Measurements from ENCODE around the gene CMSS1. TPM values are rescaled to one million over a fixed set of nuclear protein-coding genes. Genes with fewer than 3 reads are reported as not detected.

CMSS1 gene
- total and polyA plus RNA-seq, 2 donors (not counting 1 experiment from before 2014, with no cell fraction given): 7.3 to 22.8 TPM

GRCh38 chr3:99902091-99902490 is 84.4 kb downstream of the CMSS1 start:
- Histone ChIP-seq H3K79me2 (ENCODE audit: control insufficient read depth, insufficient read depth, low read length) (peaks cover 6% of the 10 kb centered on the region), H4K20me1 (ENCODE audit: control insufficient read depth, insufficient read depth, low read length, poor library complexity, severe bottlenecking) (no peaks in the 10 kb centered on the region), H3K27ac (ENCODE audit: low read length in 2 of 2) (no peak overlapping the region), H3K9me3 (ENCODE audit: control extremely low read depth in 1 of 3, control insufficient read depth in 2 of 3, insufficient read depth in 1 of 3, low read length in 2 of 3) (no peaks in the 10 kb centered on the region), H3K36me3 (replicated peaks in 1 of 2; ENCODE audit: control extremely low read depth in 1 of 2, control insufficient read depth in 1 of 2, extremely low read depth in 1 of 2, insufficient read depth in 2 of 2, low read length in 1 of 2) (no peaks in the 10 kb centered on the region), H3K4me3 (ENCODE audit: control extremely low read depth in 1 of 5, extremely low read depth in 1 of 5, insufficient read depth in 1 of 5, low read depth in 2 of 5, low read length in 4 of 5) (no peak overlapping the region), H3K9ac (ENCODE audit: low read length) (no peak overlapping the region), H3K4me2 (replicated peaks; ENCODE audit: low read depth, low read length, poor library complexity, severe bottlenecking) (no peak overlapping the region), H3K27me3 (replicated peaks in 1 of 4; ENCODE audit: control extremely low read depth in 1 of 4, control insufficient read depth in 3 of 4, insufficient read depth in 4 of 4, low read length in 3 of 4) (no peaks in the 10 kb centered on the region), H3K4me1 (ENCODE audit: control insufficient read depth in 2 of 2, insufficient read depth in 2 of 2, low read length in 2 of 2) (peaks cover 0 to 5% of the 10 kb centered on the region in 2 donors), H2AFZ (ENCODE audit: insufficient read depth, low read depth, low read length, poor library complexity, severe bottlenecking) (no peak overlapping the region)
- no peaks in the 10 kb centered on the region for H3K27me3 Mint-ChIP-seq
- peaks cover 12% of the 10 kb centered on the region for H3K4me1 Mint-ChIP-seq
- TF ChIP-seq CTCF (IDR thresholded peaks at IDR 0.05) (no peak), EZH2 (IDR thresholded peaks at IDR 0.05; ENCODE audit: borderline replicate concordance, insufficient read depth, low read depth, low read length, poor library complexity, severe bottlenecking) (no peak)
- CTCF ChIA-PET: interaction anchor here (0.6 kb wide), 1 partner anchor 70 kb away, joined by 3 read pairs; no protein-coding TSS in a partner anchor
- intact Hi-C loops (cut with micrococcal nuclease): no loop called here
- no peak overlapping the region for H3K27ac Mint-ChIP-seq
- WGBS (ENCODE audit: insufficient coverage): 100% methylated on average over 1 of the region's 1 CpG
- DNase-seq (no peak), ATAC-seq (ENCODE audit: low read depth) (no peak)
- H3K9me3 Mint-ChIP-seq (ENCODE audit: insufficient read depth): no peaks in the 10 kb centered on the region
- POLR2A ChIA-PET: no interaction called here
- H3K4me3 Mint-ChIP-seq: no peak overlapping the region

- H3K4me1 Mint-ChIP-seq: peaks cover 10% of the 10 kb centered on the region
- Histone ChIP-seq H3K4me3 (ENCODE audit: control extremely low read depth in 1 of 5, extremely low read depth in 1 of 5, insufficient read depth in 1 of 5, low read depth in 2 of 5, low read length in 4 of 5) (no peak overlapping the region), H3K4me2 (replicated peaks; ENCODE audit: low read depth, low read length, poor library complexity, severe bottlenecking) (no peak overlapping the region), H3K9ac (ENCODE audit: low read length) (no peak overlapping the region), H3K36me3 (replicated peaks in 1 of 2; ENCODE audit: control extremely low read depth in 1 of 2, control insufficient read depth in 1 of 2, extremely low read depth in 1 of 2, insufficient read depth in 2 of 2, low read length in 1 of 2) (no peaks in the 10 kb centered on the region), H4K20me1 (ENCODE audit: control insufficient read depth, insufficient read depth, low read length, poor library complexity, severe bottlenecking) (no peaks in the 10 kb centered on the region), H3K79me2 (ENCODE audit: control insufficient read depth, insufficient read depth, low read length) (no peaks in the 10 kb centered on the region), H3K27me3 (replicated peaks in 1 of 4; ENCODE audit: control extremely low read depth in 1 of 4, control insufficient read depth in 3 of 4, insufficient read depth in 4 of 4, low read length in 3 of 4) (no peaks in the 10 kb centered on the region), H3K9me3 (ENCODE audit: control extremely low read depth in 1 of 3, control insufficient read depth in 2 of 3, insufficient read depth in 1 of 3, low read length in 2 of 3) (no peaks in the 10 kb centered on the region), H3K4me1 (ENCODE audit: control insufficient read depth in 2 of 2, insufficient read depth in 2 of 2, low read length in 2 of 2) (peaks cover 0 to 5% of the 10 kb centered on the region in 2 donors), H3K27ac (ENCODE audit: low read length in 2 of 2) (no peak overlapping the region), H2AFZ (ENCODE audit: insufficient read depth, low read depth, low read length, poor library complexity, severe bottlenecking) (no peak overlapping the region)
- intact Hi-C loops (cut with micrococcal nuclease): no loop called here
- H3K4me3 Mint-ChIP-seq: no peak overlapping the region
- POLR2A ChIA-PET: no interaction called here
- DNase-seq (no peak), ATAC-seq (ENCODE audit: low read depth) (no peak)
- CTCF ChIA-PET: no interaction called here
- no peak for TF ChIP-seq CTCF (IDR thresholded peaks at IDR 0.05)
- no peak for TF ChIP-seq EZH2 (IDR thresholded peaks at IDR 0.05; ENCODE audit: borderline replicate concordance, insufficient read depth, low read depth, low read length, poor library complexity, severe bottlenecking)
- no peaks in the 10 kb centered on the region for H3K9me3 Mint-ChIP-seq (ENCODE audit: insufficient read depth)
- no peaks in the 10 kb centered on the region for H3K27me3 Mint-ChIP-seq
- no peak overlapping the region for H3K27ac Mint-ChIP-seq
Observed at GRCh38 chr3:99903869-99904268, 86.2 kb downstream of the CMSS1 start.

Measured in B cell (primary cell).